ENCODE measurements around the gene BMI1.
"Not testable (repeated sequence)": the region's sequence is repeated elsewhere in the genome, so short reads cannot be mapped to it uniquely, and the experiment has no call there.

BMI1 gene

GRCh38 chr10:22320591-22321155 lies at the start of gene BMI1:
Gene BMI1 (plus strand): TSS chr10:22321099. CDS start chr10:22326450, 5,351 bp downstream.
- DNase-seq (ENCODE audit: low read depth, low spot score): no peak

- DNase-seq (ENCODE audit: low read depth, low spot score): no peak
Observed at GRCh38 chr10:22271786-22272185, 49.1 kb upstream of the BMI1 start.

GRCh38 chr10:22278441-22278782 lies 42.5 kb upstream of the BMI1 start:
- no peak for DNase-seq (ENCODE audit: low read depth, low spot score)

GRCh38 chr10:22280078-22280477 lies 40.8 kb upstream of the BMI1 start:
- DNase-seq (ENCODE audit: low read depth, low spot score): peak; percentile 26

GRCh38 chr10:22285130-22285529 lies 35.8 kb upstream of the BMI1 start:
- DNase-seq (ENCODE audit: low read depth, low spot score): no peak

GRCh38 chr10:22293747-22294404 lies 27.0 kb upstream of the BMI1 start:
- no peak for DNase-seq (ENCODE audit: low read depth, low spot score)

GRCh38 chr10:22294694-22295093 lies 26.2 kb upstream of the BMI1 start:
- no peak for DNase-seq (ENCODE audit: low read depth, low spot score)

GRCh38 chr10:22301193-22301592 lies 19.7 kb upstream of the BMI1 start:
- no peak for DNase-seq (ENCODE audit: low read depth, low spot score)

- DNase-seq (ENCODE audit: low read depth, low spot score): no peak
Observed at GRCh38 chr10:22303461-22303860, 17.4 kb upstream of the BMI1 start.

- DNase-seq (ENCODE audit: low read depth, low spot score): no peak
Observed at GRCh38 chr10:22305721-22306120, 15.2 kb upstream of the BMI1 start.

GRCh38 chr10:22308390-22308789 lies 12.5 kb upstream of the BMI1 start:
- DNase-seq (ENCODE audit: low read depth, low spot score): no peak

GRCh38 chr10:22309180-22310000 lies 11.5 kb upstream of the BMI1 start:
- DNase-seq (ENCODE audit: low read depth, low spot score): no peak

GRCh38 chr10:22310012-22310411 lies 10.9 kb upstream of the BMI1 start:
- DNase-seq (ENCODE audit: low read depth, low spot score): not testable (repeated sequence)

GRCh38 chr10:22310928-22311327 lies 10.0 kb upstream of the BMI1 start:
- no peak for DNase-seq (ENCODE audit: low read depth, low spot score)

- no peak for DNase-seq (ENCODE audit: low read depth, low spot score)
Observed at GRCh38 chr10:22314852-22315251, 6.0 kb upstream of the BMI1 start.

- peak; percentile 71 for DNase-seq (ENCODE audit: low read depth, low spot score)
Observed at GRCh38 chr10:22315455-22316285, 5.2 kb upstream of the BMI1 start.

- peak; percentile 85 for DNase-seq (ENCODE audit: low read depth, low spot score)
Observed at GRCh38 chr10:22316286-22317075, 4.4 kb upstream of the BMI1 start, which contains the start of gene COMMD3. Gene COMMD3 (plus strand): TSS chr10:22316388. CDS start chr10:22316418, 30 bp downstream.

- no peak for DNase-seq (ENCODE audit: low read depth, low spot score)
Observed at GRCh38 chr10:22317076-22317370, 3.9 kb upstream of the BMI1 start.

- no peak for DNase-seq (ENCODE audit: low read depth, low spot score)
Observed at GRCh38 chr10:22317771-22318565, 2.9 kb upstream of the BMI1 start.

GRCh38 chr10:22318772-22319171 lies 2.1 kb upstream of the BMI1 start:
- DNase-seq (ENCODE audit: low read depth, low spot score): no peak
